HepG2 (cell line): ENCODE measurements around the gene ZNF23. TPM values are rescaled to one million over a fixed set of nuclear protein-coding genes. Genes with fewer than 3 reads are reported as not detected.

Experiments
- CHD4 ChIP-seq: fragments of 200-600 bp; sonication (generic); IDR thresholded peaks from 2 replicates; pipeline ENCODE4 v1.7.0; 2017; ENCODE audit warnings: mild to moderate bottlenecking, low read length, borderline replicate concordance
- DRAP1 ChIP-seq: IDR thresholded peaks from 2 replicates; pipeline ENCODE4 v1.6.1; 2016; ENCODE audit warnings: missing genetic modification reagents, missing compliant biosample characterization
- GZF1 ChIP-seq: sonication (generic); formaldehyde crosslinking; IDR thresholded peaks from 2 replicates; pipeline ENCODE4 v1.5.1; 2020; ENCODE audit warnings: mild to moderate bottlenecking, missing genetic modification reagents
- HNF4G ChIP-seq, 2 experiments: sonication (generic) in 1 of 2; formaldehyde crosslinking in 1 of 2; IDR thresholded peaks; 2 replicates each; pipeline versions ENCODE4 v1.4.0 to v1.6.1; 2011 to 2020; ENCODE audit warnings: borderline replicate concordance in 2 of 2, low read depth in 2 of 2, mild to moderate bottlenecking in 2 of 2, low read length in 1 of 2, missing genetic modification reagents in 1 of 2, moderate library complexity in 1 of 2
- MED8 ChIP-seq: sonication (generic); formaldehyde crosslinking; IDR thresholded peaks from 2 replicates; pipeline ENCODE4 v1.8.1; 2023; ENCODE audit warnings: mild to moderate bottlenecking, missing genetic modification reagents; ENCODE audit not compliant: insufficient replicate concordance
- MZF1 ChIP-seq: sonication (generic); formaldehyde crosslinking; IDR thresholded peaks from 2 replicates; pipeline ENCODE4 v1.8.1; 2023; ENCODE audit warnings: mild to moderate bottlenecking, missing genetic modification reagents, borderline replicate concordance
- NAIF1 ChIP-seq: sonication (generic); formaldehyde crosslinking; IDR thresholded peaks from 2 replicates; pipeline ENCODE4 v1.5.0; 2020; ENCODE audit warnings: mild to moderate bottlenecking, missing genetic modification reagents, borderline replicate concordance
- NFIB ChIP-seq: sonication (generic); formaldehyde crosslinking; IDR thresholded peaks from 2 replicates; pipeline ENCODE4 v1.9.0; 2021; ENCODE audit warnings: missing genetic modification reagents, mild to moderate bottlenecking, borderline replicate concordance
- PBX3 ChIP-seq: sonication (generic); formaldehyde crosslinking; IDR thresholded peaks from 2 replicates; pipeline ENCODE4 v1.8.1; 2023; ENCODE audit warnings: missing genetic modification reagents, inconsistent platforms, borderline replicate concordance
- PHF8 ChIP-seq: sonication (generic); formaldehyde crosslinking; IDR thresholded peaks from 2 replicates; pipeline ENCODE4 v1.5.0; 2020; ENCODE audit warnings: missing genetic modification reagents
- PRMT3 ChIP-seq: sonication (generic); formaldehyde crosslinking; IDR thresholded peaks from 2 replicates; pipeline ENCODE4 v1.8.1; 2022; ENCODE audit warnings: low read depth, mild to moderate bottlenecking, moderate library complexity, missing genetic modification reagents, borderline replicate concordance
- RNF2 ChIP-seq: fragments of 450-650 bp; conservative IDR thresholded peaks from 2 replicates; pipeline ENCODE4 v1.6.1; 2016; ENCODE audit warnings: low read depth
- RORA ChIP-seq: sonication (generic); formaldehyde crosslinking; IDR thresholded peaks from 2 replicates; pipeline ENCODE4 v1.5.0; 2020; ENCODE audit warnings: mild to moderate bottlenecking, missing genetic modification reagents, moderate library complexity
- SIX4 ChIP-seq: sonication (generic); formaldehyde crosslinking; IDR thresholded peaks from 2 replicates; pipeline ENCODE4 v1.4.0; 2020; ENCODE audit warnings: missing genetic modification reagents
- THAP8 ChIP-seq: sonication (generic); formaldehyde crosslinking; IDR thresholded peaks from 2 replicates; pipeline ENCODE4 v1.5.1; 2020; ENCODE audit warnings: missing genetic modification reagents, mild to moderate bottlenecking, borderline replicate concordance
- THYN1 ChIP-seq: sonication (generic); formaldehyde crosslinking; IDR thresholded peaks from 2 replicates; pipeline ENCODE4 v1.8.1; 2023; ENCODE audit warnings: low read depth, mild to moderate bottlenecking, moderate library complexity, missing genetic modification reagents, borderline replicate concordance
- XRCC5 ChIP-seq: fragments of 200-400 bp; formaldehyde crosslinking; optimal IDR thresholded peaks from 2 replicates; pipeline ENCODE3; 2017; ENCODE audit warnings: mild to moderate bottlenecking, low read length
- YY1 ChIP-seq: IDR thresholded peaks from 2 replicates; pipeline ENCODE4 v1.6.1; 2011; ENCODE audit warnings: low read length, low read depth, moderate library complexity, mild to moderate bottlenecking; ENCODE audit not compliant: insufficient read depth, insufficient replicate concordance
- ZMYM3 ChIP-seq: sonication (generic); formaldehyde crosslinking; IDR thresholded peaks from 2 replicates; pipeline ENCODE4 v1.5.1; 2020; ENCODE audit warnings: mild to moderate bottlenecking, missing genetic modification reagents
- ZNF101 ChIP-seq: sonication (generic); formaldehyde crosslinking; IDR thresholded peaks from 2 replicates; pipeline ENCODE4 v1.4.0; 2020; ENCODE audit warnings: mild to moderate bottlenecking, low read depth, missing genetic modification reagents, borderline replicate concordance
- ZNF263 ChIP-seq: sonication (generic); formaldehyde crosslinking; IDR thresholded peaks from 2 replicates; pipeline ENCODE4 v1.4.0; 2020; ENCODE audit warnings: missing genetic modification reagents
- ZNF333 ChIP-seq: sonication (generic); formaldehyde crosslinking; IDR thresholded peaks from 2 replicates; pipeline ENCODE4 v1.4.0; 2020; ENCODE audit warnings: mild to moderate bottlenecking, missing genetic modification reagents, borderline replicate concordance
- ZNF543 ChIP-seq: sonication (generic); formaldehyde crosslinking; IDR thresholded peaks from 2 replicates; pipeline ENCODE4 v1.4.0; 2020; ENCODE audit warnings: mild to moderate bottlenecking, missing genetic modification reagents
- ZNF737 ChIP-seq: sonication (generic); formaldehyde crosslinking; IDR thresholded peaks from 2 replicates; pipeline ENCODE4 v1.5.0; 2020; ENCODE audit warnings: missing genetic modification reagents, mild to moderate bottlenecking, borderline replicate concordance
- ZUFSP ChIP-seq: sonication (generic); formaldehyde crosslinking; IDR thresholded peaks from 2 replicates; pipeline ENCODE4 v1.9.0; 2021; ENCODE audit warnings: missing genetic modification reagents, mild to moderate bottlenecking, borderline replicate concordance
- polyA plus RNA-seq, 8 experiments: library from polyadenylated mRNA; depleted of rRNA in 3 of 8; stranded (reverse) in 7 of 8; unstranded in 1 of 8; fragments of >200 nt; fragmentation: Illumina TruSeq in 4 of 8; extraction: Trizol in 4 of 8; gene quantifications; 2 replicates each; pipeline versions ENCODE4 v1.2.1 to v1.2.3, GENCODE V29; 2011 to 2016; ENCODE audit warnings: low read depth in 4 of 8, missing spikeins in 1 of 8, mixed read lengths in 1 of 8; ENCODE audit not compliant: insufficient read depth in 1 of 8
- total RNA-seq, 5 experiments: library from RNA; depleted of rRNA; stranded (reverse); fragments of >200 nt; fragmentation: Illumina TruSeq; extraction: Trizol; gene quantifications; 2 replicates each; pipeline ENCODE4 v1.2.3, GENCODE V29; 2016; ENCODE audit warnings: low read depth in 1 of 5

Gene ZNF23
- total and polyA plus RNA-seq, 2 of the 13 experiments (the other 11 are each of a cell fraction or from before 2014, with no cell fraction given), result 8.6 to 12.2 TPM

- 0 out of 2 replicates have a peak, but pooled peaks have one; percentile 82 for TF ChIP-seq ZNF333 (CRISPR knock-in tag)
- TF ChIP-seq SIX4 (CRISPR knock-in tag), result no peak
- no peak; the same call in 1 of the 2 replicates for TF ChIP-seq RNF2
- TF ChIP-seq NFIB (CRISPR knock-in tag), result no peak
- peak; percentile 66; the same call in 1 of the 2 replicates for TF ChIP-seq PRMT3
- no peak for TF ChIP-seq MZF1 (CRISPR knock-in tag)
- TF ChIP-seq ZNF543, result peak; percentile 98
- peak; percentile 86 for TF ChIP-seq DRAP1 (CRISPR knock-in tag)
- TF ChIP-seq NAIF1, result peak; percentile 97
- TF ChIP-seq ZNF263 (CRISPR knock-in tag), result peak; percentile 76
- peak; percentile 71 for TF ChIP-seq HNF4G (IDR thresholded peaks at IDR 0.05; ENCODE audit: borderline replicate concordance, low read depth, low read length)
- TF ChIP-seq HNF4G (CRISPR knock-in tag; IDR thresholded peaks at IDR 0.05; ENCODE audit: borderline replicate concordance, low read depth), result peak; percentile 91
- peak; percentile 71 for TF ChIP-seq GZF1
- TF ChIP-seq CHD4, result no peak
- no peak for TF ChIP-seq THYN1 (CRISPR knock-in tag)
- TF ChIP-seq PHF8, result peak; percentile 70
- peak; percentile 98 for TF ChIP-seq ZMYM3
- TF ChIP-seq MED8, result no peak
- TF ChIP-seq XRCC5, result peak; percentile 23
- TF ChIP-seq RORA (CRISPR knock-in tag), result no peak
- TF ChIP-seq PBX3 (CRISPR knock-in tag), result 0 out of 2 replicates have a peak, but pooled peaks have one; percentile 49
- TF ChIP-seq THAP8 (CRISPR knock-in tag), result peak; percentile 97
- peak; percentile 73; the same call in 1 of the 2 replicates for TF ChIP-seq ZNF101
- TF ChIP-seq YY1, result no peak
- TF ChIP-seq ZUFSP, result 0 out of 2 replicates have a peak, but pooled peaks have one; percentile 6
- no peak for TF ChIP-seq ZNF737 (CRISPR knock-in tag)
Observed at GRCh38 chr16:71426069-71426879, 35.8 kb downstream of the ZNF23 start (continued).
